ENCODE results near the gene ACTL10. TPM values are rescaled to one million over a fixed set of nuclear protein-coding genes. Genes with fewer than 3 reads are reported as not detected.

ACTL10 gene
- total and polyA plus RNA-seq, 2 donors from 2014 or later = 1.7 to 3.0 TPM

- H3K27ac ChIP-seq (ENCODE audit: low read depth in 2 of 2, low read length in 2 of 2) = peak overlapping the region; percentile 57 to 62
- FAIRE-seq (no peak), DNase-seq (peak; percentile 58 to 95 (median 81))
- H3K4me1 ChIP-seq (ENCODE audit: control insufficient read depth in 2 of 3, insufficient read depth in 2 of 3, low read depth in 1 of 3, low read length in 3 of 3) = peaks cover 5 to 20% (median 11%) of the 10 kb centered on the region in 3 donors
- H3K9me3 ChIP-seq (ENCODE audit: control insufficient read depth in 2 of 3, insufficient read depth in 1 of 3, low read length in 3 of 3) = no peaks in the 10 kb centered on the region
- H3K36me3 ChIP-seq (ENCODE audit: control insufficient read depth in 2 of 3, insufficient read depth in 3 of 3, low read length in 3 of 3) = no peaks in the 10 kb centered on the region
- intact Hi-C loops (cut with DNase I) = loop anchor here (10.0 kb wide), 1 partner anchor 199 kb away; no protein-coding TSS in a partner anchor
- H3K9ac ChIP-seq (ENCODE audit: low read length in 3 of 3) = peak overlapping the region in 1 of 3 donors; percentile 67
- no peak for TF ChIP-seq CTCF (IDR thresholded peaks at IDR 0.05; ENCODE audit: borderline replicate concordance, extremely low read depth, insufficient read depth)
- H3K4me3 ChIP-seq (ENCODE audit: low read length in 3 of 3) = peak overlapping the region in 2 of 3 donors; percentile 39 to 48
- no peaks in the 10 kb centered on the region for H3K27me3 ChIP-seq (ENCODE audit: control insufficient read depth, insufficient read depth, low read length)
Observed at GRCh38 chr20:33653900-33654596, 12.7 kb upstream of the ACTL10 start.

- intact Hi-C loops (cut with DNase I) = loop anchor here (10.0 kb wide), 1 partner anchor 200 kb away; no protein-coding TSS in a partner anchor
- DNase-seq = peak in 2 of 5 donors; percentile 53 to 59
Observed at GRCh38 chr20:33654680-33655161, 12.0 kb upstream of the ACTL10 start.

GRCh38 chr20:33655164-33655563, 11.6 kb upstream of the ACTL10 start:
- peak overlapping the region in 1 of 2 donors; percentile 47 for H3K27ac ChIP-seq (ENCODE audit: low read depth in 2 of 2, low read length in 2 of 2)
- H3K4me1 ChIP-seq (ENCODE audit: control insufficient read depth in 2 of 3, insufficient read depth in 2 of 3, low read depth in 1 of 3, low read length in 3 of 3) = peaks cover 5 to 15% (median 11%) of the 10 kb centered on the region in 3 donors
- no peak for TF ChIP-seq CTCF (IDR thresholded peaks at IDR 0.05; ENCODE audit: borderline replicate concordance, extremely low read depth, insufficient read depth)
- DNase-seq = peak in 1 of 5 donors; percentile 29
- H3K27me3 ChIP-seq (ENCODE audit: control insufficient read depth, insufficient read depth, low read length) = no peaks in the 10 kb centered on the region
- no peak for FAIRE-seq
- no peak overlapping the region for H3K9ac ChIP-seq (ENCODE audit: low read length in 3 of 3)
- H3K9me3 ChIP-seq (ENCODE audit: control insufficient read depth in 2 of 3, insufficient read depth in 1 of 3, low read length in 3 of 3) = no peaks in the 10 kb centered on the region
- no peak overlapping the region for H3K4me3 ChIP-seq (ENCODE audit: low read length in 3 of 3)
- intact Hi-C loops (cut with DNase I) = loop anchor here (10.0 kb wide), 1 partner anchor 200 kb away; no protein-coding TSS in a partner anchor
- H3K36me3 ChIP-seq (ENCODE audit: control insufficient read depth in 2 of 3, insufficient read depth in 3 of 3, low read length in 3 of 3) = no peaks in the 10 kb centered on the region

More at GRCh38 chr20:33654680-33655161, 12.0 kb upstream of the ACTL10 start:
- peak overlapping the region; percentile 47 to 48 for H3K27ac ChIP-seq (ENCODE audit: low read depth in 2 of 2, low read length in 2 of 2)
- no peak for TF ChIP-seq CTCF (IDR thresholded peaks at IDR 0.05; ENCODE audit: borderline replicate concordance, extremely low read depth, insufficient read depth)
- no peaks in the 10 kb centered on the region for H3K27me3 ChIP-seq (ENCODE audit: control insufficient read depth, insufficient read depth, low read length)
- H3K4me3 ChIP-seq (ENCODE audit: low read length in 3 of 3) = no peak overlapping the region
- no peak overlapping the region for H3K9ac ChIP-seq (ENCODE audit: low read length in 3 of 3)
- H3K9me3 ChIP-seq (ENCODE audit: control insufficient read depth in 2 of 3, insufficient read depth in 1 of 3, low read length in 3 of 3) = no peaks in the 10 kb centered on the region
- H3K36me3 ChIP-seq (ENCODE audit: control insufficient read depth in 2 of 3, insufficient read depth in 3 of 3, low read length in 3 of 3) = no peaks in the 10 kb centered on the region
- no peak for FAIRE-seq
- H3K4me1 ChIP-seq (ENCODE audit: control insufficient read depth in 2 of 3, insufficient read depth in 2 of 3, low read depth in 1 of 3, low read length in 3 of 3) = peaks cover 5 to 15% (median 11%) of the 10 kb centered on the region in 3 donors

All from kidney (tissue), 14 donors.